ENCODE measurements around the gene UPF2.
"Not testable (repeated sequence)": the region's sequence is repeated elsewhere in the genome, so short reads cannot be mapped to it uniquely, and the experiment has no call there.

The UPF2 gene

GRCh38 chr10:12036073-12036655 lies 6.4 kb downstream of the UPF2 start:
- no peak for DNase-seq (ENCODE audit: low read depth in 2 of 2)

GRCh38 chr10:12031404-12031803 lies 11.2 kb downstream of the UPF2 start:
- DNase-seq (ENCODE audit: low read depth in 2 of 2) = no peak

- no peak for DNase-seq (ENCODE audit: low read depth in 2 of 2)
Observed at GRCh38 chr10:12027539-12027938, 15.1 kb downstream of the UPF2 start.

GRCh38 chr10:12025591-12025990 lies 17.0 kb downstream of the UPF2 start:
- no peak for DNase-seq (ENCODE audit: low read depth in 2 of 2)

GRCh38 chr10:12022580-12023257 lies 19.9 kb downstream of the UPF2 start:
- DNase-seq (ENCODE audit: low read depth in 2 of 2) = no peak

- DNase-seq (ENCODE audit: low read depth in 2 of 2) = no peak
Observed at GRCh38 chr10:12020574-12020973, 22.0 kb downstream of the UPF2 start.

- DNase-seq (ENCODE audit: low read depth in 2 of 2) = no peak
Observed at GRCh38 chr10:12019283-12019971, 23.2 kb downstream of the UPF2 start.

- DNase-seq (ENCODE audit: low read depth in 2 of 2) = no peak
Observed at GRCh38 chr10:12018438-12019282, 23.9 kb downstream of the UPF2 start.

GRCh38 chr10:12013926-12014325 lies 28.7 kb downstream of the UPF2 start:
- DNase-seq (ENCODE audit: low read depth in 2 of 2) = no peak

- not testable (repeated sequence) for DNase-seq (ENCODE audit: low read depth in 2 of 2)
Observed at GRCh38 chr10:12013391-12013790, 29.2 kb downstream of the UPF2 start.

- no peak for DNase-seq (ENCODE audit: low read depth in 2 of 2)
Observed at GRCh38 chr10:12010353-12010752, 32.3 kb downstream of the UPF2 start.

GRCh38 chr10:12008842-12009241 lies 33.8 kb downstream of the UPF2 start:
- DNase-seq (ENCODE audit: low read depth in 2 of 2) = not testable (repeated sequence)

GRCh38 chr10:12006671-12007070 lies 35.9 kb downstream of the UPF2 start:
- no peak for DNase-seq (ENCODE audit: low read depth in 2 of 2)

GRCh38 chr10:11993834-11994468 lies 48.7 kb downstream of the UPF2 start:
- no peak for DNase-seq (ENCODE audit: low read depth in 2 of 2)

GRCh38 chr10:11988924-11989323 lies 53.7 kb downstream of the UPF2 start:
- no peak for DNase-seq (ENCODE audit: low read depth in 2 of 2)

- peak; percentile 18 to 68 for DNase-seq (ENCODE audit: low read depth in 2 of 2)
Observed at GRCh38 chr10:11986593-11987216, 55.9 kb downstream of the UPF2 start.

- DNase-seq (ENCODE audit: low read depth in 2 of 2) = no peak
Observed at GRCh38 chr10:11982253-11982652, 60.4 kb downstream of the UPF2 start.

GRCh38 chr10:11975795-11976194 lies 66.8 kb downstream of the UPF2 start:
- DNase-seq (ENCODE audit: low read depth in 2 of 2) = no peak

- DNase-seq (ENCODE audit: low read depth in 2 of 2) = not testable (repeated sequence)
Observed at GRCh38 chr10:11972523-11972922, 70.1 kb downstream of the UPF2 start.

- DNase-seq (ENCODE audit: low read depth in 2 of 2) = no peak
Observed at GRCh38 chr10:11962176-11962575, 80.4 kb downstream of the UPF2 start.

- no peak for DNase-seq (ENCODE audit: low read depth in 2 of 2)
Observed at GRCh38 chr10:11961771-11962170, 80.8 kb downstream of the UPF2 start.
